ENCODE measurements around the gene CYB561D2. TPM values are rescaled to one million over a fixed set of nuclear protein-coding genes. Genes with fewer than 3 reads are reported as not detected.

The CYB561D2 gene
- total RNA-seq, 4 donors from 2014 or later, result 4.7 to 10.9 (median 9.0) TPM

DNA sequence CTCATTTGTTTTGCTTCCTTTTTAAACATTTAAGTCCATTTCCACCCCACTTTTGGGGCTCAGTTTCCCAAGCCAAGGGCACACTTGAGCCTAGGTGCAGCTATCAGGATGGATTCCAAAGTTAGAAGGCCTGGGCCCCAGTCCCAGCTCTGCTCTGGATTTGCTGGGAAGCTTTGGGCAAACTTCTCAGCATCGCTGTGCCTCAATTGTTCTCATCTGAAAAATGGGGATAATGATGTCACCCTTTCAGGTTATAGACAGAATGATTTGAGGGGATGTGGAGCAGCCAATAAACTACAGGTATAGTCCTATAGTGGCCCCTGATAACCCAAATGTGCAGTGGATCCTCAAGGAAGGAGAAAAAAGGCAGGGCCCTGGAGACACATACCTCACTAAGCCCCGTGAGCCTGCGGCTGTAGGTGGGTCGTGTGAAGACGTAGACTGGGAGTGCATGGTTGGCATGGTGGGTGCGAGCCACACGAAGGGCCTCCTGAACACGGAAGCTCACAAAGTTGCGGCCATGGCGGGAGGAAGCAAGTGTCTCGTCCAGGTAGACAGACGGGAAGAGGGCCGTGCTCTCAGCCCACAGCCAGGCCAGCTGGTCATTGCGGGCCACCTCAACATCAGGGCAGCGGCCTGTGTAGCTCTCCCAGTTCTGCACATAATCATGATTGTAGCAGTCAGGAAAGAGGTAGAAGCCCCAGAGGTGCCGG, 31.3 kb upstream of the CYB561D2 start:
- Histone ChIP-seq H3K36me3 (peaks cover 0 to 53% of the 10 kb centered on the region in 2 donors), H3K9me3 (no peaks in the 10 kb centered on the region), H3K4me1 (peaks cover 0 to 74% (median 44%) of the 10 kb centered on the region in 3 donors), H3K27ac (peak overlapping the region in 2 of 4 donors; percentile 4 to 97), H3K4me3 (peak overlapping the region in 1 of 2 donors; percentile 89), H3K27me3 (no peaks in the 10 kb centered on the region)
- no peak for ATAC-seq
- WGBS, 2 donors (ENCODE audit: low coverage in 1 of 2), result 81 to 85% methylated on average over 5 to 9 of the region's 16 CpGs
- TF ChIP-seq POLR2AphosphoS5 (IDR thresholded peaks at IDR 0.05), result no peak
- TF ChIP-seq EP300 (IDR thresholded peaks at IDR 0.05), result no peak
- TF ChIP-seq, protein P1, sequence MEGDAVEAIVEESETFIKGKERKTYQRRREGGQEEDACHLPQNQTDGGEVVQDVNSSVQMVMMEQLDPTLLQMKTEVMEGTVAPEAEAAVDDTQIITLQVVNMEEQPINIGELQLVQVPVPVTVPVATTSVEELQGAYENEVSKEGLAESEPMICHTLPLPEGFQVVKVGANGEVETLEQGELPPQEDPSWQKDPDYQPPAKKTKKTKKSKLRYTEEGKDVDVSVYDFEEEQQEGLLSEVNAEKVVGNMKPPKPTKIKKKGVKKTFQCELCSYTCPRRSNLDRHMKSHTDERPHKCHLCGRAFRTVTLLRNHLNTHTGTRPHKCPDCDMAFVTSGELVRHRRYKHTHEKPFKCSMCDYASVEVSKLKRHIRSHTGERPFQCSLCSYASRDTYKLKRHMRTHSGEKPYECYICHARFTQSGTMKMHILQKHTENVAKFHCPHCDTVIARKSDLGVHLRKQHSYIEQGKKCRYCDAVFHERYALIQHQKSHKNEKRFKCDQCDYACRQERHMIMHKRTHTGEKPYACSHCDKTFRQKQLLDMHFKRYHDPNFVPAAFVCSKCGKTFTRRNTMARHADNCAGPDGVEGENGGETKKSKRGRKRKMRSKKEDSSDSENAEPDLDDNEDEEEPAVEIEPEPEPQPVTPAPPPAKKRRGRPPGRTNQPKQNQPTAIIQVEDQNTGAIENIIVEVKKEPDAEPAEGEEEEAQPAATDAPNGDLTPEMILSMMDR (IDR thresholded peaks at IDR 0.05), result no peak
- no peak for TF ChIP-seq POLR2A (IDR thresholded peaks at IDR 0.05)

- WGBS, 2 donors (ENCODE audit: low coverage in 1 of 2), result 45% methylated on average over 4 of the region's 29 CpGs; no CpG with 5 or more reads in 1 of the 2 donors
- no peaks in the 10 kb centered on the region for H3K9me3 ChIP-seq
- peak overlapping the region in 3 of 4 donors; percentile 94 to 97 (median 96) for H3K27ac ChIP-seq
- H3K4me1 ChIP-seq, result peaks cover 0 to 81% (median 46%) of the 10 kb centered on the region in 3 donors
- H3K4me3 ChIP-seq, result peak overlapping the region; percentile 51 to 89
- H3K36me3 ChIP-seq, result peaks cover 0 to 47% of the 10 kb centered on the region in 2 donors
- TF ChIP-seq POLR2AphosphoS5 (IDR thresholded peaks at IDR 0.05), result no peak
- no peak for TF ChIP-seq POLR2A (IDR thresholded peaks at IDR 0.05)
- TF ChIP-seq, protein P1 (IDR thresholded peaks at IDR 0.05), result no peak
- TF ChIP-seq EP300 (IDR thresholded peaks at IDR 0.05), result no peak
- ATAC-seq, result no peak
- no peaks in the 10 kb centered on the region for H3K27me3 ChIP-seq
Measured at GRCh38 chr3:50319894-50320625, 30.6 kb upstream of the CYB561D2 start.

DNA sequence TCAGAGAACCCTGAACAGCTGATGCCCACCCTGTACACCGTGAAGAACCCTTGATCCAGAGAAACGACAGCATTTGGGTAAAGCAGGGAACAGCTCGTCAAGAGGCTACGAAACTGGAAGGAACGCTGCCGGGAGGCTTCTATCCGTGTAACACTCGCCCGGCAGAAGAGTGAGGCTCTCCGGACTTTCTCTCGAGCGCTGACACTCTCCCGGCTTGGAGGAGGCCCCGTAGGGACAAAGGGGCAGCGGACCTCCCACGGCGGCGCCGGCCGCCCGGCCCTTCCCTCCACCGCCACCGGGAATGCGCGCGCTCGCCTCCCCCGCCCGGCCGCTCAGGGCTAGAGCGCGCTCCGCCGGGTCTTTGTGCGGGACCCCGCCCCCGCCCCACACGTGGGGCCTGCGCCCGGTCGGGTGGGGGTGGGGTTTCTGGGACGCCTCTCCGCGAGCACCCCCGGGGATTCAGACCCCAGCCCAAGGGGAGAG, 29.8 kb upstream of the CYB561D2 start:
- ATAC-seq, result peak; percentile 73
- H3K9me3 ChIP-seq, result no peaks in the 10 kb centered on the region
- peaks cover 0 to 49% of the 10 kb centered on the region in 2 donors for H3K36me3 ChIP-seq
- H3K4me3 ChIP-seq, result peak overlapping the region; percentile 51 to 89
- H3K4me1 ChIP-seq, result peaks cover 0 to 89% (median 46%) of the 10 kb centered on the region in 3 donors
- TF ChIP-seq, protein P1 (IDR thresholded peaks at IDR 0.05), result peak in 1 of 4 experiments; percentile 22
- TF ChIP-seq EP300 (IDR thresholded peaks at IDR 0.05) (no peak), POLR2AphosphoS5 (IDR thresholded peaks at IDR 0.05) (peak; percentile 39), POLR2A (IDR thresholded peaks at IDR 0.05) (peak in 1 of 2 donors; percentile 52)
- no peaks in the 10 kb centered on the region for H3K27me3 ChIP-seq
- peak overlapping the region; percentile 61 to 97 (median 95) for H3K27ac ChIP-seq
- 0% methylated on average over 2 of the region's 45 CpGs; no CpG with 5 or more reads in 1 of the 2 donors for WGBS, 2 donors (ENCODE audit: low coverage in 1 of 2)

DNA sequence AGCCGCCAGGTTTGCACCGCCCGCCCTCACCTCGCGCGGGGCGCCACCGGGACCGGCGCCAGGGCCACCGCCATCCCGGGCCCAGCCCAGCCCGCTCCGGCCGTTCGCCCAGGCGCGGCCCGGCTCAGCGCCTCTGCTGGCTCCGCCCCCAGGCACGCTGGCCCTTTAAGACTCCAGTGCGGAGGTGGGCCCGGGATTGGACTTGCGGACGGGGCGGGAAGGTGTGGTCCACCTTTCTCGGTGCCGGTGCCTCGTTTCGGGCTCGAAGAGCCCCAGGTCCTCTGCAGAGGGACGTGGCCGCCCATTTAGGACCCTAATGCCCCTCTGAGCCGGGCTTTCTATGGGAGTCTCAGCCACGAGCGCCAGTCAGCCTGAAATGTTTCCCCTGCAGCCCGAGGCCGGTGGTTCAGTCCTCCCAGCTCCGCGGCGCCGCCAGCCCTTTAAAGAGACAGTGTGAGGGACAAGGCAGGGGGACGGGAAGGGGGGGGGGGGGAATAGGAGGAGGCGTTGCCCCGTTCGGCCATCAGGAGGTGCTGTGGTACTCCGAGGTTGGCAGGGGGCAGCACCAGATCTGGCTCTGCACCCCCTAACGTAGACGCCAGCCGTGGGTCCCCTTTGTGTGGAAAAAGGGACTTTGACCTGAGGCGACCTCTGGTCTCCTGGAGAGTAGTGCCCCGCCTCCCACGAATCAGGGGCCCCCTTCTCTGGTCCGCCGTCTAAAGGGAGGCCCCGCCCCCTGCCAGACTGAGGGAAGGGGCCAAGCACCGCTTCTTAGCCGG, 29.1 kb upstream of the CYB561D2 start:
- 0 to 20% methylated on average over 1 to 4 of the region's 59 CpGs for WGBS, 2 donors (ENCODE audit: low coverage in 1 of 2)
- H3K27ac ChIP-seq, result peak overlapping the region; percentile 61 to 97 (median 95)
- TF ChIP-seq EP300 (IDR thresholded peaks at IDR 0.05), result no peak
- TF ChIP-seq, protein P1 (IDR thresholded peaks at IDR 0.05), result peak in 2 of 4 experiments; percentile 56 to 68
- TF ChIP-seq POLR2A (IDR thresholded peaks at IDR 0.05), result peak in 1 of 2 donors; percentile 55
- no peak for TF ChIP-seq POLR2AphosphoS5 (IDR thresholded peaks at IDR 0.05)
- peak; percentile 90 for ATAC-seq
- H3K9me3 ChIP-seq, result no peaks in the 10 kb centered on the region
- H3K27me3 ChIP-seq, result no peaks in the 10 kb centered on the region
- H3K36me3 ChIP-seq, result peaks cover 0 to 49% of the 10 kb centered on the region in 2 donors
- H3K4me1 ChIP-seq, result peaks cover 0 to 93% (median 46%) of the 10 kb centered on the region in 3 donors
- peak overlapping the region; percentile 51 to 89 for H3K4me3 ChIP-seq
